Glutamatergic neuron (in vitro differentiated cells): ENCODE measurements around the gene SEMA4A. TPM values are rescaled to one million over a fixed set of nuclear protein-coding genes. Genes with fewer than 3 reads are reported as not detected.

Experiments
- DNase-seq: peaks from one replicate; pipeline ENCODE4 v3.0.0; 2022
- H3K27ac Mint-ChIP-seq: one replicate; pipeline ENCODE4 v1.8.0; 2020; ENCODE audit warnings: mild to moderate bottlenecking, mixed read lengths, inconsistent platforms; ENCODE audit not compliant: unreplicated experiment
- H3K27me3 Mint-ChIP-seq: one replicate; pipeline ENCODE4 v1.8.0; 2020; ENCODE audit warnings: mild to moderate bottlenecking, moderate library complexity, mixed read lengths, inconsistent platforms; ENCODE audit not compliant: unreplicated experiment
- H3K36me3 Mint-ChIP-seq: one replicate; pipeline ENCODE4 v1.8.0; 2020; ENCODE audit warnings: mild to moderate bottlenecking, mixed read lengths, inconsistent platforms; ENCODE audit not compliant: unreplicated experiment
- H3K4me1 Mint-ChIP-seq: one replicate; pipeline ENCODE4 v1.8.0; 2020; ENCODE audit warnings: mild to moderate bottlenecking, low read depth, mixed read lengths, inconsistent platforms; ENCODE audit not compliant: unreplicated experiment
- H3K4me3 Mint-ChIP-seq: one replicate; pipeline ENCODE4 v1.8.0; 2020; ENCODE audit warnings: mild to moderate bottlenecking, mixed read lengths, inconsistent platforms; ENCODE audit not compliant: unreplicated experiment
- H3K9me3 Mint-ChIP-seq: one replicate; pipeline ENCODE4 v1.8.0; 2020; ENCODE audit warnings: mild to moderate bottlenecking, moderate library complexity, mixed read lengths, inconsistent platforms; ENCODE audit not compliant: unreplicated experiment
- total RNA-seq: library from RNA; stranded (reverse); fragmentation: NEBNext Ultra II Directional; extraction: Animal tissue kit (Norgen Biotek cat#: 25700); gene quantifications from one replicate; pipeline ENCODE4 v1.2.1, GENCODE V29; 2021; ENCODE audit not compliant: unreplicated experiment
- TF ChIP-seq, protein P1 (sequence below): fragments of 200-600 bp; sonication (generic); IDR thresholded peaks from one replicate; pipeline ENCODE4 v1.5.0; 2021; ENCODE audit not compliant: partially characterized antibody, unreplicated experiment

Gene SEMA4A
- total RNA-seq, 1 donor from 2014 or later, result 4.0 TPM

DNA sequence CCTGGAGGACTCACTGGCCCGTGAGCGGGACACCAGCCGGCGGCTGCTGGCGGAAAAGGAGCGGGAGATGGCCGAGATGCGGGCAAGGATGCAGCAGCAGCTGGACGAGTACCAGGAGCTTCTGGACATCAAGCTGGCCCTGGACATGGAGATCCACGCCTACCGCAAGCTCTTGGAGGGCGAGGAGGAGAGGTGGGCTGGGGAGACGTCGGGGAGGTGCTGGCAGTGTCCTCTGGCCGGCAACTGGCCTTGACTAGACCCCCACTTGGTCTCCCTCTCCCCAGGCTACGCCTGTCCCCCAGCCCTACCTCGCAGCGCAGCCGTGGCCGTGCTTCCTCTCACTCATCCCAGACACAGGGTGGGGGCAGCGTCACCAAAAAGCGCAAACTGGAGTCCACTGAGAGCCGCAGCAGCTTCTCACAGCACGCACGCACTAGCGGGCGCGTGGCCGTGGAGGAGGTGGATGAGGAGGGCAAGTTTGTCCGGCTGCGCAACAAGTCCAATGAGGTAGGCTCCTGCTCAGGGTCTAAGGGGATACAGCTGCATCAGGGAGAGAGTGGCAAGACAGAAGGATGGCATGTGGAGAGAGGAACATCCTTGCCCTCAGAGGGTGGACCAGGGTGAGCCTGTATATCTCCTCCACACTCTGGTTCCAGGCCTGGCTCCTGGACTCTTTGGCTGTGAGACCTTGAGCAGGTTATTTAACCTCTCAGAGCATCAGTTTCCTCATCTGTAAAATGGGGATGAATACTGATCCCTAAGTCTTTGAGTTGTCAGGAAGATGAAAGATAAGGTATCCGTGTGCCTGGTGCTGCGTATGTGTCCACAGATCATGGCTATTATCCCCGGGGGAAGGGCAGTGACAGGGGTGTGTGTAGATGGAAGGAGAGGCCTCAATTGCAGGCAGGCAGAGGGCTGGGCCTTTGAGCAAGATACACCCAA lies 17.2 kb upstream of the SEMA4A start:
- TF ChIP-seq, protein P1, sequence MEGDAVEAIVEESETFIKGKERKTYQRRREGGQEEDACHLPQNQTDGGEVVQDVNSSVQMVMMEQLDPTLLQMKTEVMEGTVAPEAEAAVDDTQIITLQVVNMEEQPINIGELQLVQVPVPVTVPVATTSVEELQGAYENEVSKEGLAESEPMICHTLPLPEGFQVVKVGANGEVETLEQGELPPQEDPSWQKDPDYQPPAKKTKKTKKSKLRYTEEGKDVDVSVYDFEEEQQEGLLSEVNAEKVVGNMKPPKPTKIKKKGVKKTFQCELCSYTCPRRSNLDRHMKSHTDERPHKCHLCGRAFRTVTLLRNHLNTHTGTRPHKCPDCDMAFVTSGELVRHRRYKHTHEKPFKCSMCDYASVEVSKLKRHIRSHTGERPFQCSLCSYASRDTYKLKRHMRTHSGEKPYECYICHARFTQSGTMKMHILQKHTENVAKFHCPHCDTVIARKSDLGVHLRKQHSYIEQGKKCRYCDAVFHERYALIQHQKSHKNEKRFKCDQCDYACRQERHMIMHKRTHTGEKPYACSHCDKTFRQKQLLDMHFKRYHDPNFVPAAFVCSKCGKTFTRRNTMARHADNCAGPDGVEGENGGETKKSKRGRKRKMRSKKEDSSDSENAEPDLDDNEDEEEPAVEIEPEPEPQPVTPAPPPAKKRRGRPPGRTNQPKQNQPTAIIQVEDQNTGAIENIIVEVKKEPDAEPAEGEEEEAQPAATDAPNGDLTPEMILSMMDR, result no peak
- H3K4me3 Mint-ChIP-seq, result no peak overlapping the region
- no peak for DNase-seq
- peaks cover 2% of the 10 kb centered on the region for H3K9me3 Mint-ChIP-seq
- no peaks in the 10 kb centered on the region for H3K4me1 Mint-ChIP-seq
- H3K36me3 Mint-ChIP-seq, result no peaks in the 10 kb centered on the region
- H3K27ac Mint-ChIP-seq, result no peak overlapping the region
- peaks cover 14% of the 10 kb centered on the region for H3K27me3 Mint-ChIP-seq

DNA sequence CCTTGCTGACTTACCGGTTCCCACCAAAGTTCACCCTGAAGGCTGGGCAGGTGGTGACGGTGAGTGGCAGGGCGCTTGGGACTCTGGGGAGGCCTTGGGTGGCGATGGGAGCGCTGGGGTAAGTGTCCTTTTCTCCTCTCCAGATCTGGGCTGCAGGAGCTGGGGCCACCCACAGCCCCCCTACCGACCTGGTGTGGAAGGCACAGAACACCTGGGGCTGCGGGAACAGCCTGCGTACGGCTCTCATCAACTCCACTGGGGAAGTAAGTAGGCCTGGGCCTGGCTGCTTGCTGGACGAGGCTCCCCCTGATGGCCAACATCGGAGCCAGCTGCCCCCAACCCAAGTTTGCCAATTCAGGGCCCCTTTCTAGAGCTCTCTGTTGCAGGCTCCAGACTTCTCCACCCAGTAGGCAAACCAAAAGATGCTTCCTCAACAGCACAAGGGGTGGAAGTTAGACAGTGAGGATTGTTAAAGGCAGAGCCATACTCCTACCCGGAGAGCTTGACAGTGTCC lies 16.4 kb upstream of the SEMA4A start:
- no peaks in the 10 kb centered on the region for H3K4me1 Mint-ChIP-seq
- TF ChIP-seq, protein P1, result no peak
- peaks cover 2% of the 10 kb centered on the region for H3K9me3 Mint-ChIP-seq
- H3K4me3 Mint-ChIP-seq, result no peak overlapping the region
- no peak overlapping the region for H3K27ac Mint-ChIP-seq
- DNase-seq, result no peak
- H3K36me3 Mint-ChIP-seq, result no peaks in the 10 kb centered on the region
- peaks cover 13% of the 10 kb centered on the region for H3K27me3 Mint-ChIP-seq

DNA sequence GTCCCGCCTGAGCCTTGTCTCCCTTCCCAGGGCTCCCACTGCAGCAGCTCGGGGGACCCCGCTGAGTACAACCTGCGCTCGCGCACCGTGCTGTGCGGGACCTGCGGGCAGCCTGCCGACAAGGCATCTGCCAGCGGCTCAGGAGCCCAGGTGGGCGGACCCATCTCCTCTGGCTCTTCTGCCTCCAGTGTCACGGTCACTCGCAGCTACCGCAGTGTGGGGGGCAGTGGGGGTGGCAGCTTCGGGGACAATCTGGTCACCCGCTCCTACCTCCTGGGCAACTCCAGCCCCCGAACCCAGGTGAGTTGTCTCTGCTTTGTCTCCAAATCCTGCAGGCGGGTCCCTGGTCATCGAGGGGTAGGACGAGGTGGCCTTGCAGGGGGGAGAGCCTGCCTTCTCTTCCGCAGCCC lies 14.9 kb upstream of the SEMA4A start:
- no peak overlapping the region for H3K4me3 Mint-ChIP-seq
- H3K36me3 Mint-ChIP-seq, result no peaks in the 10 kb centered on the region
- no peak for DNase-seq
- H3K27ac Mint-ChIP-seq, result no peak overlapping the region
- H3K4me1 Mint-ChIP-seq, result no peaks in the 10 kb centered on the region
- H3K27me3 Mint-ChIP-seq, result peaks cover 13% of the 10 kb centered on the region
- TF ChIP-seq, protein P1, result no peak
- H3K9me3 Mint-ChIP-seq, result peaks cover 2% of the 10 kb centered on the region

DNA sequence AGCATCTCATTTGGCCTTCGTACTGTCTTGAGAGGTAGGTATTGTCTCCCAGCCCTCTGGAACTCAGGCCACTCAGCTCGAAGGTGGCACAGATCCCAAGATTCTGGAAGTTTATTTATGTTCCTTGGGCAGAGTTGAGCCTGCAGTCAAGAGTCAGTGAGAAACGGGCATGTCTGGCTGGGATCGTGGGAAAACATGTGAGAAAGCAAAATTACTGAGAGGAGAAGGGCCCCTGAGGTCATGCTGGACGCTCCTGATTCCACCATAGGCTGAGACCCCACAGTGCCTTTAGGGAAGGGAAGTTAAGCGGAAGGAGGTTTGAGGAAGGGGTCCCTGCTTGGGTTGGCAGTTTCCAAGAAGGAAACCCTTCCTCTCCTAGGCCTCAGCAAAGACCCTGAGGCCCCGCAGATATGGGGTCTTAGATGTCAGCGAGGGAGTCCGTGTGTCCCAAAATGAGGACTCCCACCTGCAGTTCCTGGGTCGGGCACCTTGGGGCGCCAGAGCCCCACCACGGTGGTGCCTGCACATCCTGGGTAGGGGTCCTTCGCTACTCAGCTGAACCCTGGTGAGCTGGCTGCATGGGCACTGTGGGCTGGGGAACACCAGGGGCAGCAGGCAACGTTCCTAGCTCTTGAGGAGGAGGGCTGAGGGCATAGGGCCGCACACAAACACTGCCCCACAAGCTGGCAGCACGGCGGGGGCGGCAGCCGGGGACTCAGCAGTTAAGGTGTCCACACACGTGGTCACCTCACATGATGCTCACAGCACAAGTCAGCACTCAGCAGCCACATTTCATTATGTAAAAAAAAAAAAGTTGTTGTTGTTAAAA lies 12.3 kb upstream of the SEMA4A start:
- H3K4me1 Mint-ChIP-seq, result peaks cover 1% of the 10 kb centered on the region
- H3K36me3 Mint-ChIP-seq, result no peaks in the 10 kb centered on the region
- TF ChIP-seq, protein P1, result peak; percentile 80
- H3K27ac Mint-ChIP-seq, result no peak overlapping the region
- H3K27me3 Mint-ChIP-seq, result peaks cover 10% of the 10 kb centered on the region
- no peak overlapping the region for H3K4me3 Mint-ChIP-seq
- DNase-seq, result peak; percentile 88
- H3K9me3 Mint-ChIP-seq, result no peaks in the 10 kb centered on the region
